HL-60 (cell line): ENCODE data around the gene KCNQ1OT1.
"Not testable (repeated sequence)": the region's sequence is repeated elsewhere in the genome, so short reads cannot be mapped to it uniquely, and the experiment has no call there.

Experiments used
- DNase-seq, 2 experiments: peaks; one replicate each; pipeline ENCODE4 v3.0.0-alpha.2; 2010 to 2020; ENCODE audit warnings: low read depth in 1 of 2, low spot score in 1 of 2
- H3K27ac ChIP-seq: fragments of 250-450 bp; sonication (Bioruptor Pico); replicated peaks from 2 replicates; pipeline ENCODE4 v1.5.1; 2020; ENCODE audit warnings: mild to moderate bottlenecking, moderate library complexity
- H3K27me3 ChIP-seq: fragments of 250-450 bp; sonication (Bioruptor Pico); 2 replicates; pipeline ENCODE4 v1.5.1; 2021; ENCODE audit warnings: mild to moderate bottlenecking, moderate library complexity; ENCODE audit not compliant: insufficient read depth, poor library complexity, severe bottlenecking
- H3K4me3 ChIP-seq: replicated peaks from 2 replicates; pipeline ENCODE4 v1.5.1; 2011; ENCODE audit warnings: mild to moderate bottlenecking, control low read depth, low read length; ENCODE audit not compliant: insufficient read depth
- CTCF ChIP-seq: IDR thresholded peaks from one replicate; pipeline ENCODE4 v1.5.1; 2011; ENCODE audit warnings: low read length, control low read depth, inconsistent platforms; ENCODE audit not compliant: insufficient read depth
- GABPA ChIP-seq: IDR thresholded peaks from 2 replicates; pipeline ENCODE4 v1.6.1; 2012; ENCODE audit warnings: low read depth
- POLR2AphosphoS5 ChIP-seq: IDR thresholded peaks from 2 replicates; pipeline ENCODE4 v1.6.1; 2012; ENCODE audit warnings: low read depth
- REST ChIP-seq: IDR thresholded peaks from 2 replicates; pipeline ENCODE4 v1.6.1; 2012; ENCODE audit warnings: low read depth; ENCODE audit not compliant: insufficient replicate concordance
- SPI1 ChIP-seq: IDR thresholded peaks from 2 replicates; pipeline ENCODE4 v1.6.1; 2012; ENCODE audit warnings: low read depth, mild to moderate bottlenecking, borderline replicate concordance

KCNQ1OT1 gene

GRCh38 chr11:2641623-2642022 is 58.2 kb downstream of the KCNQ1OT1 start:
- no peak for TF ChIP-seq SPI1
- no peak for TF ChIP-seq POLR2AphosphoS5
- no peak for TF ChIP-seq REST
- no peak for TF ChIP-seq GABPA
- TF ChIP-seq CTCF = no peak
- H3K4me3 ChIP-seq = no peak overlapping the region
- no peak for DNase-seq
- no peak overlapping the region for H3K27ac ChIP-seq
- H3K27me3 ChIP-seq = no peaks in the 10 kb centered on the region

GRCh38 chr11:2639763-2640162 is 60.0 kb downstream of the KCNQ1OT1 start:
- not testable (repeated sequence) for DNase-seq, H3K27ac ChIP-seq

GRCh38 chr11:2631161-2631560 is 68.6 kb downstream of the KCNQ1OT1 start:
- DNase-seq = no peak
- H3K4me3 ChIP-seq = no peak overlapping the region
- H3K27me3 ChIP-seq = no peaks in the 10 kb centered on the region
- H3K27ac ChIP-seq = no peak overlapping the region
- TF ChIP-seq CTCF (no peak), POLR2AphosphoS5 (no peak), REST (no peak), GABPA (no peak), SPI1 (no peak)

More at GRCh38 chr11:2639763-2640162, 60.0 kb downstream of the KCNQ1OT1 start:
- not testable (repeated sequence) for H3K27me3 ChIP-seq, H3K4me3 ChIP-seq

GRCh38 chr11:2630679-2631078 is 69.1 kb downstream of the KCNQ1OT1 start:
- no peak overlapping the region for H3K4me3 ChIP-seq
- no peak for TF ChIP-seq GABPA
- no peak for TF ChIP-seq CTCF
- TF ChIP-seq REST = no peak
- no peak for TF ChIP-seq SPI1
- TF ChIP-seq POLR2AphosphoS5 = no peak
- H3K27ac ChIP-seq = no peak overlapping the region
- H3K27me3 ChIP-seq = no peaks in the 10 kb centered on the region
- DNase-seq = no peak
